Adipose tissue (tissue), 3 donors: ENCODE measurements around the gene REEP3. TPM values are rescaled to one million over a fixed set of nuclear protein-coding genes. Genes with fewer than 3 reads are reported as not detected.

Source experiments
- H3K27ac ChIP-seq: one replicate; pipeline ENCODE4 v1.5.1; 2013; ENCODE audit warnings: low read depth, low read length
- WGBS, 3 donors: extraction: QIAGEN DNeasy Blood & Tissue Kit; methylation state at CpG; one replicate each; pipeline ENCODE4 v1.1.7; 2013; 5-methylcytosine and 5-hydroxymethylcytosine counted together
- polyA plus RNA-seq, 3 donors: library from polyadenylated mRNA; stranded (reverse); fragments of 200-250 nt; gene quantifications; one replicate each; pipeline ENCODE4 v1.2.3, GENCODE V29; 2013
- donor health status: healthy with polysubstance abuse.
- donor health status: Bipolar disorder and iron deficiency.
- donor health status: healthy.

The REEP3 gene
- polyA plus RNA-seq, 3 donors: 5.2 to 15.0 (median 13.9) TPM

- no peak overlapping the region for H3K27ac ChIP-seq
- WGBS, 3 donors: 65 to 73% (median 69%) methylated on average over 4 of the region's 4 CpGs
Measured at GRCh38 chr10:63503395-63503794, 17.8 kb upstream of the REEP3 start.

- H3K27ac ChIP-seq: no peak overlapping the region
- WGBS, 3 donors: 62 to 72% (median 71%) methylated on average over 3 of the region's 3 CpGs
Measured at GRCh38 chr10:63504145-63504881, 16.9 kb upstream of the REEP3 start.

- H3K27ac ChIP-seq: no peak overlapping the region
- WGBS, 3 donors: 62 to 94% (median 87%) methylated on average over 2 of the region's 2 CpGs
Measured at GRCh38 chr10:63505562-63505961, 15.6 kb upstream of the REEP3 start.

GRCh38 chr10:63506554-63506953, 14.6 kb upstream of the REEP3 start:
- H3K27ac ChIP-seq: no peak overlapping the region
- WGBS, 3 donors: 88 to 100% (median 90%) methylated on average over 1 of the region's 1 CpG

- 41 to 64% (median 43%) methylated on average over 5 of the region's 5 CpGs for WGBS, 3 donors
- no peak overlapping the region for H3K27ac ChIP-seq
Measured at GRCh38 chr10:63515002-63515763, 6.0 kb upstream of the REEP3 start.

GRCh38 chr10:63516207-63516606, 5.0 kb upstream of the REEP3 start:
- WGBS, 3 donors: 81 to 84% (median 84%) methylated on average over 1 of the region's 1 CpG
- no peak overlapping the region for H3K27ac ChIP-seq

GRCh38 chr10:63518690-63519288, 2.4 kb upstream of the REEP3 start:
- H3K27ac ChIP-seq: no peak overlapping the region

GRCh38 chr10:63521416-63522276, 445 bp downstream of the REEP3 start:
- WGBS, 3 donors: 0 to 1% (median 0%) methylated on average over 91 to 102 of the region's 102 CpGs
- H3K27ac ChIP-seq: peak overlapping the region; percentile 86

More at GRCh38 chr10:63518690-63519288, 2.4 kb upstream of the REEP3 start:
- 95 to 97% (median 95%) methylated on average over 6 of the region's 6 CpGs for WGBS, 3 donors

GRCh38 chr10:63522277-63522687, 1.1 kb downstream of the REEP3 start:
- no peak overlapping the region for H3K27ac ChIP-seq
- 2 to 8% (median 3%) methylated on average over 3 of the region's 3 CpGs for WGBS, 3 donors

GRCh38 chr10:63522995-63523394, 1.8 kb downstream of the REEP3 start:
- 62 to 93% (median 87%) methylated on average over 2 of the region's 2 CpGs for WGBS, 3 donors
- H3K27ac ChIP-seq: no peak overlapping the region

- WGBS, 3 donors: 51 to 91% (median 82%) methylated on average over 3 of the region's 3 CpGs
- H3K27ac ChIP-seq: no peak overlapping the region
Measured at GRCh38 chr10:63525021-63525420, 3.8 kb downstream of the REEP3 start.

- no peak overlapping the region for H3K27ac ChIP-seq
- WGBS, 3 donors: 95 to 96% (median 96%) methylated on average over 4 of the region's 4 CpGs
Measured at GRCh38 chr10:63527401-63527800, 6.2 kb downstream of the REEP3 start.

GRCh38 chr10:63528084-63528744, 7.0 kb downstream of the REEP3 start:
- no peak overlapping the region for H3K27ac ChIP-seq
- 82 to 92% (median 88%) methylated on average over 5 of the region's 5 CpGs for WGBS, 3 donors

GRCh38 chr10:63530409-63530808, 9.2 kb downstream of the REEP3 start:
- no peak overlapping the region for H3K27ac ChIP-seq

- H3K27ac ChIP-seq: no peak overlapping the region
Measured at GRCh38 chr10:63534723-63535122, 13.5 kb downstream of the REEP3 start.

GRCh38 chr10:63536698-63537097, 15.5 kb downstream of the REEP3 start:
- no peak overlapping the region for H3K27ac ChIP-seq

GRCh38 chr10:63537536-63537935, 16.3 kb downstream of the REEP3 start:
- H3K27ac ChIP-seq: no peak overlapping the region

GRCh38 chr10:63539377-63539776, 18.2 kb downstream of the REEP3 start:
- WGBS, 3 donors: 97 to 98% (median 98%) methylated on average over 2 of the region's 2 CpGs

More at GRCh38 chr10:63537536-63537935, 16.3 kb downstream of the REEP3 start:
- 87 to 95% (median 89%) methylated on average over 3 of the region's 3 CpGs for WGBS, 3 donors

More at GRCh38 chr10:63539377-63539776, 18.2 kb downstream of the REEP3 start:
- H3K27ac ChIP-seq: no peak overlapping the region
